ENCODE measurements around the gene SLC29A4. TPM values are rescaled to one million over a fixed set of nuclear protein-coding genes. Genes with fewer than 3 reads are reported as not detected.

The SLC29A4 gene
- total RNA-seq, 1 experiment from 2014 or later, result 8.9 TPM

DNA sequence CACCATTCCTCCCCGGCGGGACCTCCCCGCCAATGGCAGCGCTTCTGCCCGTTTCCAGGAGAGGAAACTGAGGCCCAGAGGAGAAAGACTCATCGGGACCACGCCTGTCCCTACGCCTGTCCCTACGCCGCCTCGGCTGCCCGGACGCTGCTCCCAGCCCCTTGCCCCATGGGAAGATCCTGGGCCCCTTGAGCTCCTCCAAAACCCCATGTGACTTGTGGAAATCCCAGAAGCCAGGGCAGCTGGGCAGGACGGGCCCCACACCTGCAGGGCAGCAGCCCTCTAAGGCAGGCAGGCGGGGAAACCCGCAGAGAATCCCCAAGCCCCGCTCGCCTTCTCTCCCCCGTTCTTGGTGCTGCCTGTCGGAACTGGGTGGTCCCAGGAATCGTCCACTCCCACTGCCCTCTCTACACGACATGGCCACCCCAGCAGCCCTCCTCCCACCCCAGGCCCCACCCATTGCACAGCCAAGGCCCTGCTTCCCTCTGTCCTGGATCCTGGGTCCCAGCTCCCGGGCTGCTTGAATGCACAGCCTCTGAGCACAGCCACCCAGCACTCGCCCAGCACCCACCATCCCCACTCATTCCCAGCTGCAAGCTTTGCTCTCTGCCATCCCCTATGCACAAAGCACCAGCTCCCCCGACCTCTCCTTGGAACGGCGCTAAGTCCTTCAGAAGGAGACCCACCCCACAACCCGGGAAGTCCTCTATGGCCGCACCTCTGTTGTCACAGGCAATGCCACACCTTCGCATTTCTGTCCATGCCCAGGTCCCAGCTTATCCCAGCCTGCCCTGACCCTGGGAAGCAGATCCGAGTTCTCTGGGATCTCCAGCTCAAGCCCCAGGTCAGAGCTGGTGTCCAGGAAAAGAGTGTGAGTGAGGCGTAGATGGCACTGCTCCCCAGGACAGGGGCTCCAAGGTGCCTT lies 50.6 kb downstream of the SLC29A4 start:
- Histone ChIP-seq H3K4me3 (ENCODE audit: low read length) (no peak overlapping the region), H2AFZ (ENCODE audit: low read length) (no peak overlapping the region), H3K36me3 (ENCODE audit: low read depth, low read length) (peaks cover 3% of the 10 kb centered on the region; the same call in 1 of the 2 replicates), H3K27me3 (ENCODE audit: low read length) (no peaks in the 10 kb centered on the region), H4K20me1 (ENCODE audit: low read length) (no peaks in the 10 kb centered on the region), H3F3A (ENCODE audit: low read length, unreplicated experiment) (no peaks in the 10 kb centered on the region), H3K9me2 (replicated peaks; ENCODE audit: low read length) (no peaks in the 10 kb centered on the region), H3K4me2 (ENCODE audit: low read length) (no peak overlapping the region), H3K9ac (ENCODE audit: low read length) (no peak overlapping the region), H3K9me3 (ENCODE audit: low read length) (no peaks in the 10 kb centered on the region), H3K79me2 (ENCODE audit: low read length) (no peaks in the 10 kb centered on the region), H3K4me1 (ENCODE audit: insufficient read depth, low read length) (no peaks in the 10 kb centered on the region), H3K27ac (ENCODE audit: low read length) (no peak overlapping the region)
- DNase-seq (no peak), ATAC-seq (no peak; the same call in none of the 2 replicates)
- TF ChIP-seq, protein P1, sequence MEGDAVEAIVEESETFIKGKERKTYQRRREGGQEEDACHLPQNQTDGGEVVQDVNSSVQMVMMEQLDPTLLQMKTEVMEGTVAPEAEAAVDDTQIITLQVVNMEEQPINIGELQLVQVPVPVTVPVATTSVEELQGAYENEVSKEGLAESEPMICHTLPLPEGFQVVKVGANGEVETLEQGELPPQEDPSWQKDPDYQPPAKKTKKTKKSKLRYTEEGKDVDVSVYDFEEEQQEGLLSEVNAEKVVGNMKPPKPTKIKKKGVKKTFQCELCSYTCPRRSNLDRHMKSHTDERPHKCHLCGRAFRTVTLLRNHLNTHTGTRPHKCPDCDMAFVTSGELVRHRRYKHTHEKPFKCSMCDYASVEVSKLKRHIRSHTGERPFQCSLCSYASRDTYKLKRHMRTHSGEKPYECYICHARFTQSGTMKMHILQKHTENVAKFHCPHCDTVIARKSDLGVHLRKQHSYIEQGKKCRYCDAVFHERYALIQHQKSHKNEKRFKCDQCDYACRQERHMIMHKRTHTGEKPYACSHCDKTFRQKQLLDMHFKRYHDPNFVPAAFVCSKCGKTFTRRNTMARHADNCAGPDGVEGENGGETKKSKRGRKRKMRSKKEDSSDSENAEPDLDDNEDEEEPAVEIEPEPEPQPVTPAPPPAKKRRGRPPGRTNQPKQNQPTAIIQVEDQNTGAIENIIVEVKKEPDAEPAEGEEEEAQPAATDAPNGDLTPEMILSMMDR (conservative IDR thresholded peaks at IDR 0.05; ENCODE audit: low read depth, low read length), result no peak
- TF ChIP-seq EZH2 (IDR thresholded peaks at IDR 0.05; ENCODE audit: low read length, unreplicated experiment), result no peak
- no peak for TF ChIP-seq EZH2phosphoT487 (IDR thresholded peaks at IDR 0.05; ENCODE audit: borderline replicate concordance, low read length)
- POLR2A ChIA-PET (ENCODE audit: unreplicated experiment), result no interaction called here
- intact Hi-C loops (cut with micrococcal nuclease), result no loop called here
- BruUV-seq (replicated peaks), result no TSS peak
- CTCF ChIA-PET, result no interaction called here

DNA sequence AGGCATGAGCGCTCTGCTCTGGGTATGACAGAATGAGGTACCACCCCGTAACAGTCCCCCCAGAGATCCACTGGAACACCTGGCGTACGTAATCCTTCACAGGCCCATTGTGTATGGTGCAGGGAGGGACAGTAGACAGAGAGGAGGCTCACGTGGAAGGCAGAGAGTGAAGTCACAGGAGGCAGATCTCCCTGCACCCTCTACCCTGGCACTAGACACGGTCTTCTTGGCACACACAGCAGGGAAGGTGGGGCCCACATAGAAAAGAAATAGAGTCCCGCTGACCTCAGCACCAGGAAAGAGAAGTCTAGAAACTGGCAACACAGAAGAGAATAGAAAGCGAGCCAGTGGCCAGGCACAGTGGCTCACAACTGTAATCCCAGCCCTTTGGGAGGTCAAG lies 51.9 kb downstream of the SLC29A4 start:
- no peak overlapping the region for H3K27ac ChIP-seq (ENCODE audit: low read length)
- H3K9me3 ChIP-seq (ENCODE audit: low read length), result no peaks in the 10 kb centered on the region
- no peak for ATAC-seq
- no peaks in the 10 kb centered on the region for H4K20me1 ChIP-seq (ENCODE audit: low read length)
- intact Hi-C loops (cut with micrococcal nuclease), result no loop called here
- DNase-seq, result no peak
- H3K36me3 ChIP-seq (ENCODE audit: low read depth, low read length), result peaks cover 3% of the 10 kb centered on the region; the same call in 1 of the 2 replicates
- H3K27me3 ChIP-seq (ENCODE audit: low read length), result no peaks in the 10 kb centered on the region
- no peaks in the 10 kb centered on the region for H3K79me2 ChIP-seq (ENCODE audit: low read length)
- no peak overlapping the region for H2AFZ ChIP-seq (ENCODE audit: low read length)
- no peaks in the 10 kb centered on the region for H3F3A ChIP-seq (ENCODE audit: low read length, unreplicated experiment)
- H3K4me1 ChIP-seq (ENCODE audit: insufficient read depth, low read length), result no peaks in the 10 kb centered on the region
- no peak overlapping the region for H3K4me2 ChIP-seq (ENCODE audit: low read length)
- TF ChIP-seq EZH2phosphoT487 (IDR thresholded peaks at IDR 0.05; ENCODE audit: borderline replicate concordance, low read length) (no peak), EZH2 (IDR thresholded peaks at IDR 0.05; ENCODE audit: low read length, unreplicated experiment) (no peak)
- TF ChIP-seq, protein P1 (conservative IDR thresholded peaks at IDR 0.05; ENCODE audit: low read depth, low read length), result no peak
- no peak overlapping the region for H3K4me3 ChIP-seq (ENCODE audit: low read length)
- no peaks in the 10 kb centered on the region for H3K9me2 ChIP-seq (replicated peaks; ENCODE audit: low read length)
- ChIA-PET CTCF (no interaction called here), POLR2A (ENCODE audit: unreplicated experiment) (no interaction called here)
- no peak overlapping the region for H3K9ac ChIP-seq (ENCODE audit: low read length)
- BruUV-seq (replicated peaks), result no TSS peak

DNA sequence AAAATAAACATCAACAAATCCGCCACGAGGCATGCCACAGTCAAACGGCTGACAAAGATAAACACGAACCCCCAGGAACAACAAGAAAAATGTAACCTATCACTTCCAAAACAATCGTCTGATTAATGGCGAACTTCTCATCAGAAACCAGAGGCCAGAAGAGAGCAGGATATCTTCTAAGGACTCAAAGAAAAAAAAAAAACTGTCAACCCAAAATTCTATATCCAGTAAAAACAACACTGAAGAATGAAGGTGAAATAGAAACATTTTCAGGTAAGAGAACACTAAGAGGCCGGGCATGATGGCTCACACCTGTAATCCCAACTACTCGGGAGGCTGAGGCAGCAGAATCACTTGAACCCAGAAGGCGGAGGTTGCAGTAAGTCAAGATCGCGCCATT lies 54.3 kb downstream of the SLC29A4 start:
- no peaks in the 10 kb centered on the region for H4K20me1 ChIP-seq (ENCODE audit: low read length)
- H3K4me2 ChIP-seq (ENCODE audit: low read length), result no peak overlapping the region
- H3K4me1 ChIP-seq (ENCODE audit: insufficient read depth, low read length), result no peaks in the 10 kb centered on the region
- no TSS peak for BruUV-seq (replicated peaks)
- TF ChIP-seq EZH2 (IDR thresholded peaks at IDR 0.05; ENCODE audit: low read length, unreplicated experiment), result no peak
- no peak for TF ChIP-seq EZH2phosphoT487 (IDR thresholded peaks at IDR 0.05; ENCODE audit: borderline replicate concordance, low read length)
- TF ChIP-seq, protein P1 (conservative IDR thresholded peaks at IDR 0.05; ENCODE audit: low read depth, low read length), result no peak
- CTCF ChIA-PET, result no interaction called here
- no peak overlapping the region for H3K4me3 ChIP-seq (ENCODE audit: low read length)
- no peak overlapping the region for H2AFZ ChIP-seq (ENCODE audit: low read length)
- no peaks in the 10 kb centered on the region for H3K27me3 ChIP-seq (ENCODE audit: low read length)
- H3K9ac ChIP-seq (ENCODE audit: low read length), result no peak overlapping the region
- H3K27ac ChIP-seq (ENCODE audit: low read length), result no peak overlapping the region
- H3K9me3 ChIP-seq (ENCODE audit: low read length), result no peaks in the 10 kb centered on the region
- no peak for DNase-seq
- no peak for ATAC-seq
- POLR2A ChIA-PET (ENCODE audit: unreplicated experiment), result no interaction called here
- no peaks in the 10 kb centered on the region for H3K36me3 ChIP-seq (ENCODE audit: low read depth, low read length)
- no peaks in the 10 kb centered on the region for H3K9me2 ChIP-seq (replicated peaks; ENCODE audit: low read length)
- H3K79me2 ChIP-seq (ENCODE audit: low read length), result no peaks in the 10 kb centered on the region
- intact Hi-C loops (cut with micrococcal nuclease), result no loop called here
- no peaks in the 10 kb centered on the region for H3F3A ChIP-seq (ENCODE audit: low read length, unreplicated experiment)

Measured in PC-3 (cell line).